B cell (primary cell): ENCODE data around the gene CATSPER1.

Experiments used
- EZH2 ChIP-seq: IDR thresholded peaks from 2 replicates; pipeline ENCODE4 v1.6.1; 2012; ENCODE audit warnings: borderline replicate concordance, low read depth, mild to moderate bottlenecking, moderate library complexity, low read length; ENCODE audit not compliant: insufficient read depth, poor library complexity, severe bottlenecking
- TF ChIP-seq, protein P1 (sequence below): fragments of 200-600 bp; IDR thresholded peaks from one replicate; pipeline ENCODE4 v1.8.0; 2022; ENCODE audit warnings: antibody characterized with exemption, mild to moderate bottlenecking

- no peak for TF ChIP-seq EZH2
- TF ChIP-seq, protein P1, sequence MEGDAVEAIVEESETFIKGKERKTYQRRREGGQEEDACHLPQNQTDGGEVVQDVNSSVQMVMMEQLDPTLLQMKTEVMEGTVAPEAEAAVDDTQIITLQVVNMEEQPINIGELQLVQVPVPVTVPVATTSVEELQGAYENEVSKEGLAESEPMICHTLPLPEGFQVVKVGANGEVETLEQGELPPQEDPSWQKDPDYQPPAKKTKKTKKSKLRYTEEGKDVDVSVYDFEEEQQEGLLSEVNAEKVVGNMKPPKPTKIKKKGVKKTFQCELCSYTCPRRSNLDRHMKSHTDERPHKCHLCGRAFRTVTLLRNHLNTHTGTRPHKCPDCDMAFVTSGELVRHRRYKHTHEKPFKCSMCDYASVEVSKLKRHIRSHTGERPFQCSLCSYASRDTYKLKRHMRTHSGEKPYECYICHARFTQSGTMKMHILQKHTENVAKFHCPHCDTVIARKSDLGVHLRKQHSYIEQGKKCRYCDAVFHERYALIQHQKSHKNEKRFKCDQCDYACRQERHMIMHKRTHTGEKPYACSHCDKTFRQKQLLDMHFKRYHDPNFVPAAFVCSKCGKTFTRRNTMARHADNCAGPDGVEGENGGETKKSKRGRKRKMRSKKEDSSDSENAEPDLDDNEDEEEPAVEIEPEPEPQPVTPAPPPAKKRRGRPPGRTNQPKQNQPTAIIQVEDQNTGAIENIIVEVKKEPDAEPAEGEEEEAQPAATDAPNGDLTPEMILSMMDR, result no peak
Observed at GRCh38 chr11:66056501-66056900, 30.2 kb upstream of the CATSPER1 start.
